ENCODE measurements around the gene C11orf21. TPM values are rescaled to one million over a fixed set of nuclear protein-coding genes. Genes with fewer than 3 reads are reported as not detected.

The C11orf21 gene
- total and polyA plus RNA-seq, 9 of the 15 experiments (the other 6 are each of a cell fraction or from before 2014, with no cell fraction given): 0.10 to 2.6 (median 2.0) TPM

- no peak overlapping the region for H3K4me3 ChIP-seq
- TF ChIP-seq FOXP4 (CRISPR knock-in tag; IDR thresholded peaks at IDR 0.05; ENCODE audit: borderline replicate concordance) (0 out of 2 replicates have a peak, but pooled peaks have one; percentile 44), GTF2B (IDR thresholded peaks at IDR 0.05; ENCODE audit: extremely low read depth, insufficient read length) (no peak)
- H3K36me3 ChIP-seq (ENCODE audit: control insufficient read depth, insufficient read depth, low read length): no peaks in the 10 kb centered on the region
- BruUV-seq (replicated peaks): no TSS peak
- in situ Hi-C loops (cut with MboI) (no loop called here), intact Hi-C loops (cut with micrococcal nuclease) (no loop called here)
- no peaks in the 10 kb centered on the region for H3K9me3 ChIP-seq (replicated peaks; ENCODE audit: control insufficient read depth, insufficient read depth, low read depth, low read length)
- peaks cover 21 to 58% of the 10 kb centered on the region in 2 experiments; a peak in 4 of 5 replicates for H3K27me3 ChIP-seq (ENCODE audit: control insufficient read depth in 2 of 2, insufficient read depth in 2 of 2, low read length in 2 of 2)
- H3K4me2 ChIP-seq (ENCODE audit: insufficient read depth, low read length): no peak overlapping the region
- FAIRE-seq (no peak), DNase-seq (ENCODE audit: extremely low read depth in 1 of 4, low spot score in 3 of 4) (no peak), ATAC-seq (no peak)
- no peak overlapping the region for H2AFZ ChIP-seq (ENCODE audit: low read depth, low read length)
- no peaks in the 10 kb centered on the region for H4K20me1 ChIP-seq (replicated peaks; ENCODE audit: control insufficient read depth, insufficient read depth, low read length)
- CTCF ChIA-PET (ENCODE audit: low intra/inter-chr PET ratio): interaction anchor here (0.6 kb wide), 1 partner anchor 191 kb away, joined by 6 read pairs; no protein-coding TSS in a partner anchor
- H3K79me2 ChIP-seq (ENCODE audit: control insufficient read depth, insufficient read depth, low read length): no peaks in the 10 kb centered on the region
- H3K9ac ChIP-seq (ENCODE audit: insufficient read depth in 1 of 2, low read depth in 2 of 2, low read length in 2 of 2): no peak overlapping the region
- H3K4me1 ChIP-seq (replicated peaks in 1 of 2; ENCODE audit: control insufficient read depth in 2 of 2, insufficient read depth in 2 of 2, low read length in 2 of 2): peaks cover 0 to 8% of the 10 kb centered on the region in 2 experiments; a peak in 2 of 5 replicates
- no peak overlapping the region for H3K27ac ChIP-seq (ENCODE audit: extremely low read depth, low read depth, low read length)
- POLR2A ChIA-PET: interaction anchor here (0.6 to 1.0 kb wide), 2 partner anchors 12 to 271 kb away, joined by 3 read pairs; no protein-coding TSS in a partner anchor
- WGBS (ENCODE audit: insufficient coverage, low coverage, missing lambda C conversion rate): 6% methylated on average over 22 of the region's 23 CpGs
- no peaks in the 10 kb centered on the region for H3K9me1 ChIP-seq (ENCODE audit: control insufficient read depth, insufficient read depth, low read length)
These were observed 19.0 kb upstream of the C11orf21 start for GRCh38 chr11:2320568-2321310.

All from K562 (cell line).